K562 (cell line): ENCODE measurements around the gene CPLANE2. TPM values are rescaled to one million over a fixed set of nuclear protein-coding genes. Genes with fewer than 3 reads are reported as not detected.
A peak's percentile ranks its signal among the peaks of the same experiment; 100 is the strongest.

ENCODE experiments used
- EGR1 ChIP-seq: fragments of 450-650 bp; conservative IDR thresholded peaks from 2 replicates; pipeline ENCODE4 v1.6.1; 2017; ENCODE audit warnings: mild to moderate bottlenecking
- ELF4 ChIP-seq: fragments of 450-650 bp; formaldehyde crosslinking; IDR thresholded peaks from 2 replicates; pipeline ENCODE4 v1.4.0; 2022; ENCODE audit warnings: missing genetic modification characterization
- GATAD2B ChIP-seq: fragments of 450-650 bp; IDR thresholded peaks from 2 replicates; pipeline ENCODE4 v1.6.1; 2017; ENCODE audit warnings: mild to moderate bottlenecking, borderline replicate concordance
- HNRNPUL1 ChIP-seq: fragments of 200-400 bp; formaldehyde crosslinking; IDR thresholded peaks from 2 replicates; pipeline ENCODE4 v1.6.1; 2017; ENCODE audit warnings: low read length
- KAT8 ChIP-seq: fragments of 450-650 bp; IDR thresholded peaks from 2 replicates; pipeline ENCODE4 v1.6.1; 2016; ENCODE audit warnings: low read depth, mild to moderate bottlenecking
- NBN ChIP-seq: fragments of 450-650 bp; IDR thresholded peaks from 2 replicates; pipeline ENCODE4 v1.6.1; 2016; ENCODE audit warnings: low read depth, mild to moderate bottlenecking
- PHB ChIP-seq: fragments of 250-450 bp; sonication (Bioruptor Pico); IDR thresholded peaks from 2 replicates; pipeline ENCODE4 v1.5.0; 2021
- POLR2G ChIP-seq: fragments of 200-400 bp; formaldehyde crosslinking; IDR thresholded peaks from 2 replicates; pipeline ENCODE4 v1.6.1; 2017; ENCODE audit warnings: low read depth, mild to moderate bottlenecking, antibody characterized with exemption, low read length, moderate library complexity
- PTBP1 ChIP-seq: fragments of 200-400 bp; formaldehyde crosslinking; IDR thresholded peaks from 2 replicates; pipeline ENCODE4 v1.6.1; 2017; ENCODE audit warnings: low read depth, low read length
- SIN3B ChIP-seq: fragments of 450-650 bp; IDR thresholded peaks from 2 replicates; pipeline ENCODE4 v1.6.1; 2017; ENCODE audit warnings: low read depth, mild to moderate bottlenecking, moderate library complexity
- TRIM28 ChIP-seq: fragments of 450-650 bp; IDR thresholded peaks from 2 replicates; pipeline ENCODE4 v1.6.1; 2017
- ZNF551 ChIP-seq: fragments of 250-450 bp; sonication (Bioruptor Pico); IDR thresholded peaks from 2 replicates; pipeline ENCODE4 v1.5.0; 2021; ENCODE audit warnings: mild to moderate bottlenecking, moderate library complexity
- ZNF696 ChIP-seq: fragments of 250-450 bp; sonication (Bioruptor Pico); conservative IDR thresholded peaks from 2 replicates; pipeline ENCODE4 v1.4.0; 2020; ENCODE audit warnings: mild to moderate bottlenecking, moderate library complexity
- ZNF79 ChIP-seq: fragments of 250-450 bp; sonication (Bioruptor Pico); IDR thresholded peaks from 2 replicates; pipeline ENCODE4 v1.4.0; 2020; ENCODE audit warnings: low read depth, mild to moderate bottlenecking, moderate library complexity
- polyA plus RNA-seq, 8 experiments: library from polyadenylated mRNA; depleted of rRNA in 4 of 8; stranded (reverse) in 5 of 8; unstranded in 3 of 8; fragments of >200 nt; fragmentation: Nextera tagmentation in 2 of 8; fragmentation: Illumina TruSeq in 1 of 8; extraction: Ambion mirVana in 2 of 8; extraction: Trizol in 1 of 8; gene quantifications; 2 replicates each; pipeline versions ENCODE4 v1.2.1 to v1.2.3, GENCODE V29; 2011 to 2014; ENCODE audit warnings: inconsistent platforms in 1 of 8, missing spikeins in 1 of 8
- total RNA-seq, 7 experiments: library from RNA; depleted of rRNA in 6 of 7; stranded (reverse); fragments of >200 nt in 6 of 7; fragmentation: Illumina TruSeq in 2 of 7; extraction: Trizol in 2 of 7; gene quantifications; 2 replicates each; pipeline versions ENCODE4 v1.2.1 to v1.2.3, GENCODE V29; 2011 to 2021; ENCODE audit warnings: low replicate concordance in 1 of 7
- TF ChIP-seq, protein P1 (sequence below): fragments of 200-800 bp; sonication (Bioruptor generic); IDR thresholded peaks from 2 replicates; pipeline ENCODE4 v1.6.1; 2016; ENCODE audit warnings: missing genetic modification characterization, missing compliant biosample characterization
- TF ChIP-seq, protein P2 (sequence below): fragments of 450-650 bp; formaldehyde crosslinking; IDR thresholded peaks from 2 replicates; pipeline ENCODE4 v1.4.0; 2020; ENCODE audit warnings: mild to moderate bottlenecking, moderate library complexity
- TF ChIP-seq, protein P3 (sequence below): fragments of 450-650 bp; IDR thresholded peaks from 2 replicates; pipeline ENCODE4 v1.6.1; 2016; ENCODE audit warnings: antibody characterized with exemption

The CPLANE2 gene
- total and polyA plus RNA-seq, 9 of the 15 experiments (the other 6 are each of a cell fraction or from before 2014, with no cell fraction given) = 0.17 to 20.9 (median 8.1) TPM

DNA sequence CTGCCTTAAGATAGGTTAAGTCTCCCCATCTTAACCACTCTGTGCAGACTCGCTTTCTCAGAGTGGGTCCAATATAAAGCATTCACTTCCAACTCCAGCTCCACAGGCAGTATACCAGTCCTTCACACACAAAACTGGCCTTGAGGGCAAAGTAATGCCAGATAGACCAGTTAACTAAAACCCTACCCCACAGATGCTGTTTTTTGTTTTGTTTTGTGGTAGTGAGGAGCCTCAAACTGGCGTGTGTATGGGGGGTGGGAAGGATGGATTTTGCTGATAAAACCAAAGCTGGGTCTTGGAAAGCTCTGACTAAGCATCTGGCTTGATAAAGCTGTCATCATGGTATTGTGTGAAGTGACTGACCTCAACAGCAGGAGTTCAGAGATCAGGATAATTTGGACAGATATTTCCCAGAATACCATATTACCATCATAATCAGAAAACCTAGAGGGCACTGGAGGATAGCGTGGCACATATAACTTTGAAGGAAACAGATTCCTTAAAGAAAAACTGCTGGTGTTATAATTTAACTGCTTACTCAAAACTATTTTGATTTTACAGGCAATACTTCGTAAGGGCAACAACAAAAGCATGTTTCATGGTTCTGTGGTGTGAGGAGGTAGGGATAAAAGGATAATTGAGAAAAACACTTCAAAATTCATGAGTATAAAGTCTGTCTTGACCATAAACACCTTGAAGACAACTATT, 29.6 kb upstream of the CPLANE2 start (continued):
- TF ChIP-seq, protein P1, sequence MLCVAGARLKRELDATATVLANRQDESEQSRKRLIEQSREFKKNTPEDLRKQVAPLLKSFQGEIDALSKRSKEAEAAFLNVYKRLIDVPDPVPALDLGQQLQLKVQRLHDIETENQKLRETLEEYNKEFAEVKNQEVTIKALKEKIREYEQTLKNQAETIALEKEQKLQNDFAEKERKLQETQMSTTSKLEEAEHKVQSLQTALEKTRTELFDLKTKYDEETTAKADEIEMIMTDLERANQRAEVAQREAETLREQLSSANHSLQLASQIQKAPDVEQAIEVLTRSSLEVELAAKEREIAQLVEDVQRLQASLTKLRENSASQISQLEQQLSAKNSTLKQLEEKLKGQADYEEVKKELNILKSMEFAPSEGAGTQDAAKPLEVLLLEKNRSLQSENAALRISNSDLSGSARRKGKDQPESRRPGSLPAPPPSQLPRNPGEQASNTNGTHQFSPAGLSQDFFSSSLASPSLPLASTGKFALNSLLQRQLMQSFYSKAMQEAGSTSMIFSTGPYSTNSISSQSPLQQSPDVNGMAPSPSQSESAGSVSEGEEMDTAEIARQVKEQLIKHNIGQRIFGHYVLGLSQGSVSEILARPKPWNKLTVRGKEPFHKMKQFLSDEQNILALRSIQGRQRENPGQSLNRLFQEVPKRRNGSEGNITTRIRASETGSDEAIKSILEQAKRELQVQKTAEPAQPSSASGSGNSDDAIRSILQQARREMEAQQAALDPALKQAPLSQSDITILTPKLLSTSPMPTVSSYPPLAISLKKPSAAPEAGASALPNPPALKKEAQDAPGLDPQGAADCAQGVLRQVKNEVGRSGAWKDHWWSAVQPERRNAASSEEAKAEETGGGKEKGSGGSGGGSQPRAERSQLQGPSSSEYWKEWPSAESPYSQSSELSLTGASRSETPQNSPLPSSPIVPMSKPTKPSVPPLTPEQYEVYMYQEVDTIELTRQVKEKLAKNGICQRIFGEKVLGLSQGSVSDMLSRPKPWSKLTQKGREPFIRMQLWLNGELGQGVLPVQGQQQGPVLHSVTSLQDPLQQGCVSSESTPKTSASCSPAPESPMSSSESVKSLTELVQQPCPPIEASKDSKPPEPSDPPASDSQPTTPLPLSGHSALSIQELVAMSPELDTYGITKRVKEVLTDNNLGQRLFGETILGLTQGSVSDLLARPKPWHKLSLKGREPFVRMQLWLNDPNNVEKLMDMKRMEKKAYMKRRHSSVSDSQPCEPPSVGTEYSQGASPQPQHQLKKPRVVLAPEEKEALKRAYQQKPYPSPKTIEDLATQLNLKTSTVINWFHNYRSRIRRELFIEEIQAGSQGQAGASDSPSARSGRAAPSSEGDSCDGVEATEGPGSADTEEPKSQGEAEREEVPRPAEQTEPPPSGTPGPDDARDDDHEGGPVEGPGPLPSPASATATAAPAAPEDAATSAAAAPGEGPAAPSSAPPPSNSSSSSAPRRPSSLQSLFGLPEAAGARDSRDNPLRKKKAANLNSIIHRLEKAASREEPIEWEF (CRISPR knock-in tag) = peak; percentile 57; the same call in 1 of the 2 replicates
- no peak for TF ChIP-seq PHB (CRISPR knock-in tag)
- no peak for TF ChIP-seq ZNF551
- TF ChIP-seq SIN3B = 0 out of 2 replicates have a peak, but pooled peaks have one; percentile 24
- TF ChIP-seq EGR1 = peak; percentile 62
- 0 out of 2 replicates have a peak, but pooled peaks have one; percentile 54 for TF ChIP-seq ZNF79 (CRISPR knock-in tag)
- peak; percentile 94 for TF ChIP-seq NBN
- TF ChIP-seq KAT8 = no peak
- no peak for TF ChIP-seq POLR2G
- no peak for TF ChIP-seq ZNF696 (CRISPR knock-in tag)
- TF ChIP-seq TRIM28 = peak; percentile 70; the same call in 1 of the 2 replicates
- TF ChIP-seq, protein P2, sequence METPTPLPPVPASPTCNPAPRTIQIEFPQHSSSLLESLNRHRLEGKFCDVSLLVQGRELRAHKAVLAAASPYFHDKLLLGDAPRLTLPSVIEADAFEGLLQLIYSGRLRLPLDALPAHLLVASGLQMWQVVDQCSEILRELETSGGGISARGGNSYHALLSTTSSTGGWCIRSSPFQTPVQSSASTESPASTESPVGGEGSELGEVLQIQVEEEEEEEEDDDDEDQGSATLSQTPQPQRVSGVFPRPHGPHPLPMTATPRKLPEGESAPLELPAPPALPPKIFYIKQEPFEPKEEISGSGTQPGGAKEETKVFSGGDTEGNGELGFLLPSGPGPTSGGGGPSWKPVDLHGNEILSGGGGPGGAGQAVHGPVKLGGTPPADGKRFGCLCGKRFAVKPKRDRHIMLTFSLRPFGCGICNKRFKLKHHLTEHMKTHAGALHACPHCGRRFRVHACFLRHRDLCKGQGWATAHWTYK = 0 out of 2 replicates have a peak, but pooled peaks have one; percentile 22
- peak; percentile 82; the same call in 1 of the 2 replicates for TF ChIP-seq GATAD2B
- peak; percentile 95 for TF ChIP-seq ELF4 (CRISPR knock-in tag)
- TF ChIP-seq, protein P3, sequence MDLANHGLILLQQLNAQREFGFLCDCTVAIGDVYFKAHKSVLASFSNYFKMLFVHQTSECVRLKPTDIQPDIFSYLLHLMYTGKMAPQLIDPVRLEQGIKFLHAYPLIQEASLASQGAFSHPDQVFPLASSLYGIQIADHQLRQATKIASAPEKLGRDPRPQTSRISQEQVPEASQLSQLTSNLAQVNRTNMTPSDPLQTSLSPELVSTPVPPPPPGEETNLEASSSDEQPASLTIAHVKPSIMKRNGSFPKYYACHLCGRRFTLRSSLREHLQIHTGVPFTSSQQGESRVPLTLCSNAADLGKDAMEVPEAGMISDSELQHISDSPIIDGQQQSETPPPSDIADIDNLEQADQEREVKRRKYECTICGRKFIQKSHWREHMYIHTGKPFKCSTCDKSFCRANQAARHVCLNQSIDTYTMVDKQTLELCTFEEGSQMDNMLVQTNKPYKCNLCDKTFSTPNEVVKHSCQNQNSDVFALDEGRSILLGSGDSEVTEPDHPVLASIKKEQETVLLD = peak; percentile 68; the same call in 1 of the 2 replicates
- TF ChIP-seq PTBP1 = no peak
- TF ChIP-seq HNRNPUL1 = no peak
